HG03025 (cell line): Measurements from ENCODE around the gene AUTS2.

Experiments
- ATAC-seq: cut with Tn5 transposase; IDR thresholded peaks from one replicate; pipeline ENCODE4 v1.9.1; 2021; ENCODE audit warnings: mild to moderate bottlenecking, moderate library complexity; ENCODE audit not compliant: unreplicated experiment, low FRiP score

The AUTS2 gene

GRCh38 chr7:70082099-70082611, 483.9 kb downstream of the AUTS2 start:
- no peak for ATAC-seq

- no peak for ATAC-seq
These were observed 493.1 kb downstream of the AUTS2 start for GRCh38 chr7:70091362-70091761.

- no peak for ATAC-seq
These were observed 494.3 kb downstream of the AUTS2 start for GRCh38 chr7:70092314-70093204.

- no peak for ATAC-seq
These were observed 495.1 kb downstream of the AUTS2 start for GRCh38 chr7:70093205-70093904.

GRCh38 chr7:70094831-70095230, 496.6 kb downstream of the AUTS2 start:
- ATAC-seq, result no peak

- ATAC-seq, result no peak
These were observed 499.4 kb downstream of the AUTS2 start for GRCh38 chr7:70097645-70098044.

GRCh38 chr7:70098133-70098561, 499.9 kb downstream of the AUTS2 start:
- no peak for ATAC-seq

- ATAC-seq, result no peak
These were observed 500.8 kb downstream of the AUTS2 start for GRCh38 chr7:70098905-70099672.

- ATAC-seq, result no peak
These were observed 506.0 kb downstream of the AUTS2 start for GRCh38 chr7:70104243-70104642.

GRCh38 chr7:70113078-70113477, 514.8 kb downstream of the AUTS2 start:
- no peak for ATAC-seq

GRCh38 chr7:70113536-70113935, 515.3 kb downstream of the AUTS2 start:
- ATAC-seq, result no peak

- no peak for ATAC-seq
These were observed 516.5 kb downstream of the AUTS2 start for GRCh38 chr7:70114806-70115205.

GRCh38 chr7:70116244-70116643, 518.0 kb downstream of the AUTS2 start:
- ATAC-seq, result no peak

- ATAC-seq, result no peak
These were observed 518.6 kb downstream of the AUTS2 start for GRCh38 chr7:70116867-70117266.

GRCh38 chr7:70120851-70121250, 522.6 kb downstream of the AUTS2 start:
- ATAC-seq, result no peak

- no peak for ATAC-seq
These were observed 533.5 kb downstream of the AUTS2 start for GRCh38 chr7:70131817-70132216.

GRCh38 chr7:70132226-70132851, 534.1 kb downstream of the AUTS2 start:
- no peak for ATAC-seq

- no peak for ATAC-seq
These were observed 534.8 kb downstream of the AUTS2 start for GRCh38 chr7:70132852-70133690.

GRCh38 chr7:70134029-70134770, 535.9 kb downstream of the AUTS2 start:
- no peak for ATAC-seq
